KBM-7 (cell line): ENCODE data around the gene MAGI3.

Experiments
- DNase-seq: peaks from one replicate; pipeline ENCODE4 v3.0.0-alpha.2; 2015
- in situ Hi-C: fragments of 300-500 bp; cut with MboI; formaldehyde crosslinking; loops from 2 replicates; pipeline ENCODE4 v1.14.3; 2020; ENCODE audit warnings: low sequenced_read_pairs, low pct_unique_long_range_greater_than_20kb, mixed read lengths

The MAGI3 gene

GRCh38 chr1:113666126-113666525, 275.8 kb downstream of the MAGI3 start:
- DNase-seq, result no peak
- in situ Hi-C loops, result no loop called here

GRCh38 chr1:113669988-113670387, 279.7 kb downstream of the MAGI3 start:
- DNase-seq, result no peak
- in situ Hi-C loops, result no loop called here

- DNase-seq, result no peak
- in situ Hi-C loops, result no loop called here
Measured at GRCh38 chr1:113670650-113671049, 280.3 kb downstream of the MAGI3 start.

- in situ Hi-C loops, result no loop called here
- no peak for DNase-seq
Measured at GRCh38 chr1:113672491-113672890, 282.2 kb downstream of the MAGI3 start.

GRCh38 chr1:113674591-113674990, 284.3 kb downstream of the MAGI3 start:
- in situ Hi-C loops, result no loop called here

GRCh38 chr1:113675302-113675701, 285.0 kb downstream of the MAGI3 start:
- in situ Hi-C loops, result loop anchor here (25.0 kb wide), 1 partner anchor 538 kb away; no protein-coding TSS in a partner anchor
- peak; percentile 12 for DNase-seq

More at GRCh38 chr1:113674591-113674990, 284.3 kb downstream of the MAGI3 start:
- DNase-seq, result no peak

DNA sequence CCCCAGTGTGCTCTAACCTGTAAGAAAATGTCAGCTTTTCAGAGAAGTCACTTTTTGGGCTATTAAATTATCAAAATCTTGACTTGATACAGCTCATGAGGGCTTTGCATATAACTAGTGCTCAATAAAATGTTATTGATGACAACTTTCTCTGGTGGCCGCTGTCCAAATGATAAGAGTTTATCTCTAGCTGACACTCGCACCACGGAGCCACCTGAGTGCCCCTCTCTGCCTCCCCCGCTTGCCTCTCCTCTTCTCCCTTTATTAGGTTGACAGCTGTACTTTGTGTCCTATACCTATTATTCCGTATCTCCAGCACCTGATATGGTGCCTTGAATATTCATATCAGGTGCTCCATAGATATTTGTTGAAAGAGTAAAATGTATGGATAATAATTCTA, 286.2 kb downstream of the MAGI3 start:
- no peak for DNase-seq
- in situ Hi-C loops, result loop anchor here (25.0 kb wide), 1 partner anchor 539 kb away; no protein-coding TSS in a partner anchor

DNA sequence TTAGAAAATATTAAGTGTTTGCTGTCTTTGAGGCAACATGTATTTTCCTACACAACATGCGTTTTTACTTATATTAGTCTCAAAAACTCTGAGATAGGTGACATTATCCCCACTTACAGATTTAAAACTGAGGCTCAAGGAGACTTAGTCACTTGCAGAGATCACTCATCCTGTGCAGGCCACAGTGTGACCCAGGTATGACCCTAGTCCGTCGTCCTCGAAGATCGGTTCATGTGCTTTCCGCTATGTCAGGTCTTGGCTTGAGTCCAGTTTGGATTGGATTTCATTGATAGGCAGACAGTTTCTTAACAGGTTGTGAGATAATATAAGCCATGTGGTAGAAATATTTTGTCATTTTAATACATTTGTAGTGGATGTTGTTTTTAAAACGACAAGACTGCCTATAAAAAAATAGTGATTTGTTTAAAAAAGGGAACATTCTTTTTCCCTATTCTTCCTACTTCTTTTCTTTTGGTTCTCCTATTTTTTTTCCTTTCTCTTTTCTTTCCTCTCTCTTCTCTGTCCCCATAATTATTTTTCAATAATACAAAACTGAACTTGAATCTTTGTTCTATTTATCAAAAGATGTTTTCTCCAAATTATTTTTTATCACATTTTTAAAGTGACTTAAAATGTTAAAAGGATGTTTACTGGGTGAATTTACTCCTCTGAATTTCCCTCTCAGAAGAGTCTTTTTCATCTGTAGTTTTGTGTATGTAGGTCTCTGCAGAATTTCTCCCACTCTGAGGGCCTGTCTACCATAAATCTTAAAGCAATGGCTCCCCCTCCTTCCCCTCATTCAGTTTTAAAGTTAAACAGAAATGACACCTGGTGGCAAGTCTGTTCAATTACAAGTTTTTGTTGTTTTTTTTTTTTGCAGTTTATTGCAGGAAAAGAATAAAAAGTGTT, 287.2 kb downstream of the MAGI3 start:
- peak; percentile 58 for DNase-seq
- in situ Hi-C loops, result loop anchor here (25.0 kb wide), 1 partner anchor 540 kb away; no protein-coding TSS in a partner anchor

GRCh38 chr1:113678159-113678469, 287.8 kb downstream of the MAGI3 start:
- DNase-seq, result no peak
- in situ Hi-C loops, result loop anchor here (25.0 kb wide), 1 partner anchor 541 kb away; no protein-coding TSS in a partner anchor

GRCh38 chr1:113681596-113682337, 291.5 kb downstream of the MAGI3 start:
- in situ Hi-C loops, result loop anchor here (25.0 kb wide), 1 partner anchor 544 kb away; no protein-coding TSS in a partner anchor

DNA sequence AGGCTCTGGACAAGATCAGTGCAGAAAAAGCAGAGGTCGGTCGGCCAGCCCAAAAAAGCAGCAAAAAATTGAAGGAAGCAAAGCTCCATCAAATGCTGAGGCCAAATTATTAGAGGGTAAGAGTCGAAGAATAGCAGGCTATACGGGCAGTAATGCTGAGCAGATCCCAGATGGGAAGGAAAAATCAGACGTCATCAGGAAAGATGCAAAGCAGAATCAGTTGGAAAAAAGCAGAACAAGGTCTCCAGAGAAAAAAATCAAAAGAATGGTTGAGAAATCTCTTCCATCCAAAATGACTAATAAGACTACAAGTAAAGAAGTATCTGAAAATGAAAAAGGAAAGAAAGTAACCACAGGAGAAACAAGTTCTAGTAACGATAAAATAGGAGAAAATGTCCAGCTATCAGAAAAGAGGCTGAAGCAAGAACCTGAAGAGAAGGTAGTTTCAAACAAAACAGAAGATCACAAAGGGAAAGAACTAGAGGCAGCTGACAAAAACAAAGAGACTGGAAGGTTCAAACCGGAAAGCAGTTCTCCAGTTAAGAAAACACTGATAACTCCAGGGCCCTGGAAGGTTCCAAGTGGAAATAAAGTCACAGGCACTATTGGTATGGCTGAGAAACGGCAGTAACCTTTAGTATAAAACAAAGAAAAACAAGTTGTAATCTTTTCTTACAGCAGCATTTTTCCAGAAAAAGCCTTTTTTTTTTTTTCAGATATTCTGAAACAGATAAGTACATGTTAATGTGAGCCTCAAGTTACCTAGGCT, 293.3 kb downstream of the MAGI3 start:
- no peak for DNase-seq
- in situ Hi-C loops, result loop anchor here (25.0 kb wide), 1 partner anchor 546 kb away; no protein-coding TSS in a partner anchor

More at GRCh38 chr1:113681596-113682337, 291.5 kb downstream of the MAGI3 start:
- DNase-seq, result no peak

- DNase-seq, result no peak
- in situ Hi-C loops, result loop anchor here (25.0 kb wide), 1 partner anchor 547 kb away; no protein-coding TSS in a partner anchor
Measured at GRCh38 chr1:113684153-113684541, 293.8 kb downstream of the MAGI3 start.

- DNase-seq, result no peak
- in situ Hi-C loops, result loop anchor here (25.0 kb wide), 1 partner anchor 550 kb away; no protein-coding TSS in a partner anchor
Measured at GRCh38 chr1:113686891-113687618, 296.7 kb downstream of the MAGI3 start.

DNA sequence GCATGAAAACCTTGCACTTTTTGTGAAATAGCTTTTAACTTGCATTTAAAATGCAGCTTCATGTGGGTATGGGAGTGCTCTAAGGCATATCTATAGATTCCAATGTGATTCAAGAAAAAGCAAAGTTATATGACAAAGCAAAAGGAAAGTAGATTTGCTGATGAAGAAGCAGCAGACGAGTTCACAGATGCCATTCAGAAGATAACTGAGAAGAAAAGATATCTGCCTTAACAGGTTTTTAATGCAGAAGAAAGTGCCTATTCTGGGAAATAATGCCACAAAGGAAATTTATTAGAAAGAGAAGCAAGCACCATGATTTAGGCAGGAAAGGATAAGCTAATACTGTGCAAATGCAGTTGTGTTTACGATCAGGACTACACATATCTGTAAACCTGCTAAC, 300.9 kb downstream of the MAGI3 start:
- in situ Hi-C loops, result loop anchor here (25.0 kb wide), 1 partner anchor 554 kb away; no protein-coding TSS in a partner anchor
- DNase-seq, result no peak

- in situ Hi-C loops, result loop anchor here (25.0 kb wide), 1 partner anchor 555 kb away; no protein-coding TSS in a partner anchor
- DNase-seq, result no peak
Measured at GRCh38 chr1:113692342-113692741, 302.0 kb downstream of the MAGI3 start.

DNA sequence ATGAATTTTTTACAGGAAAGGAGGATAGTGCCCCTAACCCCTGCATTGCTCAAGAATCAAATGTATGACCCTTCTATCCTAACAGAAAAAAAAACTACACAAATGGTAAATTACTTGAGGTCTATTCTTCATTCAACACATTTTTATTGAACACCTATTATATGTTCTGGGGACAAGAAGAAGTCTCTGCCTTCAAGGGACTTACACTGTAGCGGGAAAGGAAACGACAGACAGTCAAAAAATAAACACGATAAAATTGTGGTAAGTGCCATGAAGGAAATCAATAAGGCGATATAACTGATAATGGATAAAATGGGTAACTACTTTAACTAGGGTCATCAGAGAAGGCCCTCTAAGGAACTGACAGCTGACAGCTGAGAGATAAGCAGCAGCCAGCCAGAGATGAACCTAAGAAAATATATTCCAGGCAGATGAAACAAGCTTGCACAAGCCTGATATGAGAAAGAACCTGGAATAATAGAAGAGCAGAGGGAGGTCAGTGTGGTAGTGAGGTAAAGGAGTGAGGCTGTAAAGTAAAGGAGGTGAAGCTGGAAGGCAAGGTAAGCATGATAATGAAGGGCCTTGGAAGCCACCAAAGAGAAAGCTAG, 302.6 kb downstream of the MAGI3 start:
- DNase-seq, result no peak
- in situ Hi-C loops, result loop anchor here (25.0 kb wide), 1 partner anchor 556 kb away; no protein-coding TSS in a partner anchor

DNA sequence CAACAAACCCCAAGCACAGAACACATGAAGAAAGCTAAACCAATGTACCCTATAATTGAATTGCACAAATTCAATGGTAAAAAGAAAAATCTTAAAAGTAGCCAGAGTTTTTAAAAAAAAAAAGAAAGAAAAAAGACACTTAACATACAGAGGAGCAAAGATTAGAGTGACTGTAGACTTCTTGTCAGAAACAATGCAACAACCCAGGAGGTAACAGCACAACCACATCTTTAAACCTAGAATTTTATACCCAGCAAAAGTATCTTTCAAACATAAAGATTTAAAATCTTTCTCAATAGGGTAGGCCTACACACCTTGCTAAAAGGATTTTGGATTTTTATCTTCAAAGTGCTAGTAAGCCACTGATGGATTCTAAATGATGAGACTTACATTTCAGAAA, 304.6 kb downstream of the MAGI3 start:
- DNase-seq, result no peak
- in situ Hi-C loops, result loop anchor here (25.0 kb wide), 1 partner anchor 558 kb away; no protein-coding TSS in a partner anchor

GRCh38 chr1:113701429-113701828, 311.1 kb downstream of the MAGI3 start:
- DNase-seq, result peak; percentile 86
- in situ Hi-C loops, result no loop called here
